HepG2 (cell line): ENCODE measurements around the gene EPB42. TPM values are rescaled to one million over a fixed set of nuclear protein-coding genes. Genes with fewer than 3 reads are reported as not detected.

Source experiments
- GPBP1L1 ChIP-seq: sonication (generic); formaldehyde crosslinking; IDR thresholded peaks from 2 replicates; pipeline ENCODE4 v1.5.0; 2020; ENCODE audit warnings: mild to moderate bottlenecking, missing genetic modification reagents
- HBP1 ChIP-seq: IDR thresholded peaks from 2 replicates; pipeline ENCODE4 v1.6.1; 2016; ENCODE audit warnings: low read depth, control low read depth
- MLXIP ChIP-seq: sonication (generic); formaldehyde crosslinking; IDR thresholded peaks from 2 replicates; pipeline ENCODE4 v1.9.0; 2021; ENCODE audit warnings: missing genetic modification reagents, borderline replicate concordance
- PPARG ChIP-seq: conservative IDR thresholded peaks from 2 replicates; pipeline ENCODE4 v1.6.1; 2016; ENCODE audit warnings: missing biosample characterization, missing genetic modification reagents
- ZMYM4 ChIP-seq: sonication (generic); formaldehyde crosslinking; IDR thresholded peaks from 2 replicates; pipeline ENCODE4 v1.8.1; 2023; ENCODE audit warnings: mild to moderate bottlenecking, missing genetic modification reagents
- ZNF530 ChIP-seq: sonication (generic); formaldehyde crosslinking; IDR thresholded peaks from 2 replicates; pipeline ENCODE4 v1.5.0; 2020; ENCODE audit warnings: low read depth, mild to moderate bottlenecking, missing genetic modification reagents
- ZNF660 ChIP-seq: sonication (generic); formaldehyde crosslinking; IDR thresholded peaks from 2 replicates; pipeline ENCODE4 v1.5.1; 2020; ENCODE audit warnings: mild to moderate bottlenecking, low read depth, missing genetic modification reagents, borderline replicate concordance
- ZNF775 ChIP-seq: sonication (generic); formaldehyde crosslinking; IDR thresholded peaks from 2 replicates; pipeline ENCODE4 v1.4.0; 2020; ENCODE audit warnings: missing genetic modification reagents, mild to moderate bottlenecking, moderate library complexity, borderline replicate concordance
- polyA plus RNA-seq, 8 experiments: library from polyadenylated mRNA; depleted of rRNA in 3 of 8; stranded (reverse) in 7 of 8; unstranded in 1 of 8; fragments of >200 nt; fragmentation: Illumina TruSeq in 4 of 8; extraction: Trizol in 4 of 8; gene quantifications; 2 replicates each; pipeline versions ENCODE4 v1.2.1 to v1.2.3, GENCODE V29; 2011 to 2016; ENCODE audit warnings: low read depth in 4 of 8, missing spikeins in 1 of 8, mixed read lengths in 1 of 8; ENCODE audit not compliant: insufficient read depth in 1 of 8
- total RNA-seq, 5 experiments: library from RNA; depleted of rRNA; stranded (reverse); fragments of >200 nt; fragmentation: Illumina TruSeq; extraction: Trizol; gene quantifications; 2 replicates each; pipeline ENCODE4 v1.2.3, GENCODE V29; 2016; ENCODE audit warnings: low read depth in 1 of 5

The EPB42 gene
- total and polyA plus RNA-seq, 2 of the 13 experiments (the other 11 are each of a cell fraction or from before 2014, with no cell fraction given), result not detected

- no peak for TF ChIP-seq MLXIP (CRISPR knock-in tag)
- no peak for TF ChIP-seq GPBP1L1 (CRISPR knock-in tag)
- no peak for TF ChIP-seq ZMYM4 (CRISPR knock-in tag)
- TF ChIP-seq PPARG (CRISPR knock-in tag), result no peak
- no peak for TF ChIP-seq ZNF775 (CRISPR knock-in tag)
- TF ChIP-seq ZNF530 (CRISPR knock-in tag), result no peak
- no peak for TF ChIP-seq HBP1
- no peak for TF ChIP-seq ZNF660 (CRISPR knock-in tag)
Measured at GRCh38 chr15:43256341-43256740, 35.5 kb upstream of the EPB42 start (continued).
